GM23248 (cell line): ENCODE measurements around the gene MRS2. TPM values are rescaled to one million over a fixed set of nuclear protein-coding genes. Genes with fewer than 3 reads are reported as not detected.
A peak's percentile ranks its signal among the peaks of the same experiment; 100 is the strongest.

Source experiments
- DNase-seq: peaks from one replicate; pipeline ENCODE4 v3.0.0-alpha.2; 2015
- H2AFZ ChIP-seq: fragments of 200-600 bp; sonication (generic); 2 replicates; pipeline ENCODE4 v1.6.1; 2016; ENCODE audit warnings: antibody characterized with exemption
- H3F3A ChIP-seq: fragments of 200-600 bp; sonication (generic); 2 replicates; pipeline ENCODE4 v1.6.1; 2016; ENCODE audit warnings: mild to moderate bottlenecking, antibody characterized with exemption, mixed run types; ENCODE audit not compliant: insufficient read depth
- H3K27ac ChIP-seq: fragments of 200-600 bp; sonication (generic); 2 replicates; pipeline ENCODE4 v1.5.1; 2016; ENCODE audit warnings: mild to moderate bottlenecking
- H3K27me3 ChIP-seq: fragments of 200-600 bp; sonication (generic); replicated peaks from 2 replicates; pipeline ENCODE4 v1.6.1; 2016; ENCODE audit warnings: mild to moderate bottlenecking; ENCODE audit not compliant: insufficient read depth
- H3K36me3 ChIP-seq: fragments of 200-600 bp; sonication (generic); 2 replicates; pipeline ENCODE4 v1.6.1; 2016; ENCODE audit warnings: low read depth, mild to moderate bottlenecking
- H3K4me1 ChIP-seq: fragments of 200-600 bp; sonication (generic); 2 replicates; pipeline ENCODE4 v1.6.1; 2016; ENCODE audit warnings: mild to moderate bottlenecking; ENCODE audit not compliant: insufficient read depth
- H3K4me2 ChIP-seq: fragments of 200-600 bp; sonication (generic); one replicate; pipeline ENCODE4 v1.6.1; 2016; ENCODE audit warnings: mild to moderate bottlenecking; ENCODE audit not compliant: unreplicated experiment
- H3K4me3 ChIP-seq: fragments of 200-600 bp; sonication (generic); 2 replicates; pipeline ENCODE4 v1.5.1; 2016; ENCODE audit warnings: mild to moderate bottlenecking
- H3K79me2 ChIP-seq: fragments of 200-600 bp; sonication (generic); 2 replicates; pipeline ENCODE4 v1.6.1; 2016; ENCODE audit warnings: mild to moderate bottlenecking; ENCODE audit not compliant: insufficient read depth
- H3K9ac ChIP-seq: fragments of 200-600 bp; sonication (generic); 2 replicates; pipeline ENCODE4 v1.6.1; 2016; ENCODE audit warnings: mild to moderate bottlenecking
- H3K9me2 ChIP-seq: fragments of 200-600 bp; sonication (generic); 2 replicates; pipeline ENCODE4 v1.6.1; 2016; ENCODE audit warnings: mixed run types, mild to moderate bottlenecking, moderate library complexity; ENCODE audit not compliant: insufficient read depth
- H3K9me3 ChIP-seq: fragments of 200-600 bp; sonication (generic); one replicate; pipeline ENCODE4 v1.6.1; 2017; ENCODE audit warnings: low read depth
- H4K20me1 ChIP-seq: fragments of 200-600 bp; sonication (generic); 2 replicates; pipeline ENCODE4 v1.6.0; 2016; ENCODE audit not compliant: insufficient read depth
- EZH2 ChIP-seq: fragments of 200-600 bp; sonication (generic); IDR thresholded peaks from 2 replicates; pipeline ENCODE4 v1.6.1; 2018; ENCODE audit warnings: antibody characterized with exemption, mild to moderate bottlenecking; ENCODE audit not compliant: insufficient read depth, poor library complexity, severe bottlenecking
- EZH2phosphoT487 ChIP-seq: fragments of 200-600 bp; sonication (generic); IDR thresholded peaks from 2 replicates; pipeline ENCODE4 v1.6.1; 2018; ENCODE audit warnings: antibody characterized with exemption, moderate library complexity, mild to moderate bottlenecking, low read depth; ENCODE audit not compliant: insufficient read depth
- WGBS, 2 experiments: methylation state at CpG; one replicate each; pipeline ENCODE4 v1.1.6; 2015 to 2017; ENCODE audit warnings: low lambda C conversion rate in 2 of 2, low coverage in 1 of 2; ENCODE audit errors: missing lambda C conversion rate in 2 of 2; 5-methylcytosine and 5-hydroxymethylcytosine counted together
- in situ Hi-C: fragments of 300-500 bp; cut with MboI; formaldehyde crosslinking; loops from 2 replicates; pipeline ENCODE4 v1.15.0; 2020
- polyA plus RNA-seq: library from polyadenylated mRNA; unstranded; fragments of >200 nt; fragmentation: Nextera tagmentation; extraction: Ambion mirVana; gene quantifications from 2 replicates; pipeline ENCODE4 v1.2.1, GENCODE V29; 2016
- total RNA-seq: library from RNA; depleted of rRNA; stranded (reverse); fragments of >200 nt; shearing (Covaris generic); gene quantifications from 2 replicates; pipeline ENCODE4 v1.2.3, GENCODE V29; 2014

The MRS2 gene
- total and polyA plus RNA-seq, 2 experiments from 2014 or later = 18.0 to 21.3 TPM

GRCh38 chr6:24430086-24430485 lies 27.4 kb downstream of the MRS2 start:
- in situ Hi-C loops = loop anchor here (10.0 kb wide), 1 partner anchor 265 kb away; no protein-coding TSS in a partner anchor
- H3K4me3 ChIP-seq = no peak overlapping the region
- no peaks in the 10 kb centered on the region for H3K9me3 ChIP-seq
- H3K79me2 ChIP-seq = no peaks in the 10 kb centered on the region
- peaks cover 28% of the 10 kb centered on the region for H3F3A ChIP-seq
- peak; percentile 82 for DNase-seq
- H3K4me2 ChIP-seq = no peak overlapping the region
- no peaks in the 10 kb centered on the region for H4K20me1 ChIP-seq
- H3K9me2 ChIP-seq = no peaks in the 10 kb centered on the region
- H3K27me3 ChIP-seq = no peaks in the 10 kb centered on the region
- whole genome bisulfite sequencing, 2 experiments = 10 to 12% methylated on average over 3 of the region's 3 CpGs
- H2AFZ ChIP-seq = no peak overlapping the region
- peaks cover 10% of the 10 kb centered on the region for H3K36me3 ChIP-seq
- H3K4me1 ChIP-seq = peaks cover 14% of the 10 kb centered on the region
- peak overlapping the region; percentile 59; the same call in 1 of the 2 replicates for H3K27ac ChIP-seq
- no peak overlapping the region for H3K9ac ChIP-seq
- TF ChIP-seq EZH2 (no peak), EZH2phosphoT487 (no peak)

DNA sequence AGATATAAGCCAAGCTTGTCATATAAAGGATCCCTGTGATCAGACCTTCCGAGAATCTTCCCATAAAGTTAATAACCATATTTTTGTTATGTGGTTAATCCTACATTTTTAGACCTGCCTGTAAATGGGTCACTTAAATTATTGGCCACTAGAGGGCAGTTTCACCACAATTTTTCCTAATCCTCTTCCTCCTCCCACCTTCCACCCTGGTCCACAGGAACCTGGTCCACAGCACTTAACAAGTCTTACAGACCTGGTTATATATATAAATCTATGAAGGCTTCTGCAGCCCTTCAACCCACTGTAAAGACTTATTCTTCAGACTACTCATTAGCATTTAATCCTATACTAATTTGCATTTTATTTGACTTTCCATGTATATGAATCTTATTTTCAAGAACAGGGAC lies 28.3 kb downstream of the MRS2 start:
- no peak for TF ChIP-seq EZH2phosphoT487
- TF ChIP-seq EZH2 = no peak
- Histone ChIP-seq H3F3A (peaks cover 28% of the 10 kb centered on the region), H3K4me3 (no peak overlapping the region), H3K9ac (no peak overlapping the region), H4K20me1 (no peaks in the 10 kb centered on the region), H3K27me3 (no peaks in the 10 kb centered on the region), H3K4me1 (peaks cover 14% of the 10 kb centered on the region), H3K36me3 (peaks cover 3% of the 10 kb centered on the region; the same call in 1 of the 2 replicates), H3K9me3 (no peaks in the 10 kb centered on the region), H3K27ac (no peak overlapping the region), H3K79me2 (no peaks in the 10 kb centered on the region), H2AFZ (no peak overlapping the region), H3K4me2 (no peak overlapping the region), H3K9me2 (no peaks in the 10 kb centered on the region)
- DNase-seq = peak; percentile 65
- WGBS, 2 experiments = 12 to 13% methylated on average over 1 of the region's 1 CpG
- in situ Hi-C loops = loop anchor here (10.0 kb wide), 1 partner anchor 264 kb away; no protein-coding TSS in a partner anchor

DNA sequence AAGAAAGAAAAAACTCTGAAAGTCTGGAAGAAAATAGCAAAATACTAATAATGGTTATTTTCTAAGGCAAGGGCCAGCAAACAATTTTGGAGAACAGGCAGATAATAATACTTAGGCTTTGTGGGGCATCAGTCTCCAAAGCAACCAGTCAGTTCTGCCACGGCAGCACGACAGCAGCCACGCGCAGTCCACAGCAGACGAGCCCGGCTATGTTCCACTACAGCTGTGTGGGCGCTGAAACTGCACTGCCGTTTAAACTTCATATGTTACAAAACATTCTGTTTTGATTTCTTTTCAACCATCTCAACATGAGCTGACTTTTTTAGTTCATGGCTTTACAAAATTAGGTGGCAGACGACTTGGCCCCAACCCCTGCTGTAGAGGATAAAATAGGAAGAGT lies 29.9 kb downstream of the MRS2 start:
- DNase-seq = no peak
- WGBS, 2 experiments = 91 to 94% methylated on average over 9 of the region's 9 CpGs
- peaks cover 28% of the 10 kb centered on the region for H3F3A ChIP-seq
- in situ Hi-C loops = loop anchor here (10.0 kb wide), 1 partner anchor 262 kb away; no protein-coding TSS in a partner anchor
- no peak overlapping the region for H3K4me2 ChIP-seq
- no peak for TF ChIP-seq EZH2phosphoT487
- no peak for TF ChIP-seq EZH2
- H3K27me3 ChIP-seq = no peaks in the 10 kb centered on the region
- H3K4me3 ChIP-seq = no peak overlapping the region
- H4K20me1 ChIP-seq = no peaks in the 10 kb centered on the region
- H3K9ac ChIP-seq = no peak overlapping the region
- no peaks in the 10 kb centered on the region for H3K36me3 ChIP-seq
- H3K4me1 ChIP-seq = peaks cover 14% of the 10 kb centered on the region
- H2AFZ ChIP-seq = no peak overlapping the region
- H3K27ac ChIP-seq = no peak overlapping the region
- no peaks in the 10 kb centered on the region for H3K9me3 ChIP-seq
- H3K79me2 ChIP-seq = no peaks in the 10 kb centered on the region
- no peaks in the 10 kb centered on the region for H3K9me2 ChIP-seq

DNA sequence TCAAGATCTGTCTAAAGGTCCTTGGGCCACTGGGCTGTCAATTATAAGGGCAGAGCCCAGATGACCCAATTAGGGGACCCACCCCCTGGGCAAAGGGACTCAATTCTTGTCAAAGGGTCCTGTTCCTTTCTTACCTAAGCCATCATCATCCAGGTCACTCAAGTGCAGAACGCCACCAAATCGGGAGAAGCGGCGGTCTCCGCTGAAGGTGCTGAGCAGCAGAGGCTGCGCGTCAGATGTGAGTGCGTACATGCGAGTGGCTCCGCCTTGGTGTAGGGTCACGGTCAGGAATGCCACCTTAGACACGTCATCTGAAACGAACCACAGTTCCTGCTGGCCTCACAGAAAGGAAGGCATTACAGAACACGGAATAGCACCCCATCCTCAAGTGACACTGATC lies 34.2 kb downstream of the MRS2 start:
- in situ Hi-C loops = loop anchor here (10.0 kb wide), 1 partner anchor 258 kb away; no protein-coding TSS in a partner anchor
- no peaks in the 10 kb centered on the region for H3F3A ChIP-seq

More for the DNA sequence above, 34.2 kb downstream of the MRS2 start:
- no peak for DNase-seq
- Histone ChIP-seq H2AFZ (no peak overlapping the region), H3K36me3 (no peaks in the 10 kb centered on the region), H3K4me2 (no peak overlapping the region), H3K27ac (no peak overlapping the region), H3K9ac (no peak overlapping the region), H3K9me3 (no peaks in the 10 kb centered on the region), H3K9me2 (no peaks in the 10 kb centered on the region), H3K27me3 (no peaks in the 10 kb centered on the region), H4K20me1 (no peaks in the 10 kb centered on the region), H3K4me3 (no peak overlapping the region), H3K4me1 (no peaks in the 10 kb centered on the region), H3K79me2 (no peaks in the 10 kb centered on the region)
- WGBS, 2 experiments = 90 to 93% methylated on average over 14 of the region's 14 CpGs
- no peak for TF ChIP-seq EZH2
- no peak for TF ChIP-seq EZH2phosphoT487
